PC-9 (cell line): Measurements from ENCODE around the gene GMCL2. TPM values are rescaled to one million over a fixed set of nuclear protein-coding genes. Genes with fewer than 3 reads are reported as not detected.
A peak's percentile ranks its signal among the peaks of the same experiment; 100 is the strongest.

ENCODE experiments used
- BruUV-seq: library from RNA; stranded (reverse); fragments of 400-500 nt; replicated peaks from 2 replicates; lab custom pipeline; 2021; lab: Mats Ljungman, UMichigan
- CTCF ChIA-PET: fragments of 300-600 bp; sonication (Branson Sonifier 250); formaldehyde crosslinking; loops from one replicate; lab custom pipeline; 2022; ENCODE audit warnings: antibody characterized with exemption; lab: Charles Lee
- POLR2A ChIA-PET: fragments of 300-600 bp; sonication (Branson Sonifier 250); formaldehyde crosslinking; loops from one replicate; lab custom pipeline; 2022; ENCODE audit warnings: antibody characterized with exemption; ENCODE audit not compliant: unreplicated experiment; lab: Charles Lee
- DNase-seq, 2 experiments: peaks; one replicate each; pipeline versions ENCODE4 v3.0.0 to v3.0.0-alpha.2; 2015 to 2022; ENCODE audit warnings: mixed read lengths in 1 of 2
- H2AFZ ChIP-seq: fragments of 200-600 bp; sonication (generic); 2 replicates; pipeline ENCODE4 v1.8.1; 2017; ENCODE audit warnings: antibody characterized with exemption
- H3F3A ChIP-seq: fragments of 200-600 bp; sonication (generic); 2 replicates; pipeline ENCODE4 v1.8.1; 2017; ENCODE audit warnings: antibody characterized with exemption, mild to moderate bottlenecking, low read depth; ENCODE audit not compliant: insufficient read depth
- H3K27ac ChIP-seq: fragments of 200-600 bp; sonication (generic); 2 replicates; pipeline ENCODE4 v1.6.1; 2016; ENCODE audit warnings: mixed run types
- H3K27me3 ChIP-seq: fragments of 200-600 bp; sonication (generic); 2 replicates; pipeline ENCODE4 v1.6.1; 2016; ENCODE audit warnings: low read depth, mixed run types; ENCODE audit not compliant: insufficient read depth
- H3K36me3 ChIP-seq: fragments of 200-600 bp; sonication (generic); 2 replicates; pipeline ENCODE4 v1.6.1; 2016; ENCODE audit warnings: low read depth, mixed run types
- H3K4me1 ChIP-seq: fragments of 200-600 bp; sonication (generic); replicated peaks from 2 replicates; pipeline ENCODE4 v1.6.1; 2016; ENCODE audit warnings: mixed run types; ENCODE audit not compliant: insufficient read depth
- H3K4me2 ChIP-seq: fragments of 200-600 bp; sonication (generic); 2 replicates; pipeline ENCODE4 v1.6.1; 2017; ENCODE audit warnings: mixed run types
- H3K4me3 ChIP-seq: fragments of 200-600 bp; sonication (generic); 2 replicates; pipeline ENCODE4 v1.6.1; 2016; ENCODE audit warnings: mixed run types
- H3K79me2 ChIP-seq: fragments of 200-600 bp; sonication (generic); 2 replicates; pipeline ENCODE4 v1.6.1; 2017; ENCODE audit warnings: low read depth, mixed run types
- H3K9me2 ChIP-seq: fragments of 200-600 bp; sonication (generic); 2 replicates; pipeline ENCODE4 v1.8.1; 2017; ENCODE audit warnings: mild to moderate bottlenecking; ENCODE audit not compliant: insufficient read depth
- H3K9me3 ChIP-seq: fragments of 200-600 bp; sonication (generic); 2 replicates; pipeline ENCODE4 v1.8.1; 2016; ENCODE audit warnings: low read depth; ENCODE audit not compliant: insufficient read depth
- H4K20me1 ChIP-seq: fragments of 200-600 bp; sonication (generic); 2 replicates; pipeline ENCODE4 v1.8.1; 2017; ENCODE audit not compliant: insufficient read depth
- CTCF ChIP-seq: fragments of 200-600 bp; sonication (generic); conservative IDR thresholded peaks from 2 replicates; pipeline ENCODE4 v1.6.1; 2017; ENCODE audit warnings: mixed run types, antibody characterized with exemption, mild to moderate bottlenecking, moderate library complexity
- EZH2 ChIP-seq: fragments of 200-600 bp; sonication (generic); IDR thresholded peaks from 2 replicates; pipeline ENCODE4 v1.8.0; 2017; ENCODE audit warnings: antibody characterized with exemption, low read depth
- intact Hi-C: fragments of 100-400 bp; cut with micrococcal nuclease; formaldehyde crosslinking; loops from one replicate; pipeline ENCODE4 v1.10.0; 2022; ENCODE audit not compliant: unreplicated experiment
- total RNA-seq: library from RNA; stranded (reverse); gene quantifications from 2 replicates; pipeline ENCODE4 v1.2.3, GENCODE V29; 2021

Gene GMCL2
- total RNA-seq, 1 experiment from 2014 or later: not detected

DNA sequence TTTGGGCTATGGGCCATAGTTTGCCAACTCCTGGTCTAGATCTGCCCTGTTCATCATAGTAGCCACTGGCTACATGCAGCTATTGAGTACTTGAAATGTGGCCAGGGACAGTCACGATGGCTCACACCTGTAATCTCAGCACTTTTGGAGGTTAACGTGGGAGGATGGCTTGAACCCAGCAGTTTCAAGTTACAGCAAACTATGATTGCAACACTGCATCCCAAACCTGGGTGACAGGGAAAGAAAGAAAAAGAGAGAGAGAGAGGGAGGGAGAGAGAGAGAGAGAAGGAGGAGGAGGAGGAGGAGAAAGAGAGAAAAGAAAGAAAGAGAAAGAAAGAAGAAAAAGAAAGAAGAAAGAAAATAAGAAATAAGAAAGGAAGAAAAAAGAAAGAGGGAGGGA, 5.1 kb upstream of the GMCL2 start:
- POLR2A ChIA-PET: no interaction called here
- no peak for TF ChIP-seq EZH2
- no peak for TF ChIP-seq CTCF
- no peaks in the 10 kb centered on the region for H4K20me1 ChIP-seq
- no peak overlapping the region for H3K27ac ChIP-seq
- H3K79me2 ChIP-seq: no peaks in the 10 kb centered on the region
- H3K9me2 ChIP-seq: no peaks in the 10 kb centered on the region
- peaks cover 8% of the 10 kb centered on the region; the same call in 1 of the 2 replicates for H3F3A ChIP-seq
- peaks cover 6% of the 10 kb centered on the region; the same call in 1 of the 2 replicates for H3K4me1 ChIP-seq
- H3K4me2 ChIP-seq: no peak overlapping the region
- no TSS peak for BruUV-seq
- peak in 1 of 2 experiments; percentile 49 for DNase-seq
- H2AFZ ChIP-seq: no peak overlapping the region
- H3K9me3 ChIP-seq: no peaks in the 10 kb centered on the region
- no peak overlapping the region for H3K4me3 ChIP-seq
- CTCF ChIA-PET: interaction anchor here (0.6 kb wide), 1 partner anchor 32 kb away, joined by 3 read pairs; no protein-coding TSS in a partner anchor
- intact Hi-C loops: no loop called here
- H3K27me3 ChIP-seq: peaks cover 17% of the 10 kb centered on the region
- no peaks in the 10 kb centered on the region for H3K36me3 ChIP-seq

DNA sequence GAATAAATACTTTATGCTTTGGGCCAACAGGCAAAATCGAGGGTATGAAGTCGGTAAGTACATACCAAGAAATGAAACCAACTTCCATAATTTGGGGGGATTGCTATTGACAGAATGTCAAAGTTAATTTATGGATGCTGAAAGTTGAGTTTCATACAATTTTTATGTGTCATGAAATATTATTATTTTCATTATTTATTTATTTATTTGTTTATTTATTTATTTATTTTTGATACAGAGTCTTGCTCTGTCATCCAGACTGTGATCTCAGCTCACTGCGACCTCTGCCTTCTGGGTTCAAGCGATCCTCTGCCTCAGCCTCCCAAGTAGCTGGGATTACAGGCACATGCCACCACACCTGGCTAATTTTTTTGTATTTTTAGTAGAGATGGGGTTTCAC, 4.5 kb upstream of the GMCL2 start:
- no peak for TF ChIP-seq CTCF
- no peak for TF ChIP-seq EZH2

GRCh38 chr5:178189433-178189832, 2.3 kb upstream of the GMCL2 start:
- no peaks in the 10 kb centered on the region for H3K79me2 ChIP-seq
- peaks cover 10% of the 10 kb centered on the region for H3K27me3 ChIP-seq
- H2AFZ ChIP-seq: no peak overlapping the region
- no peaks in the 10 kb centered on the region for H3K9me2 ChIP-seq
- H3K4me1 ChIP-seq: peaks cover 20% of the 10 kb centered on the region
- H3K4me2 ChIP-seq: no peak overlapping the region
- peaks cover 15% of the 10 kb centered on the region; the same call in 1 of the 2 replicates for H3F3A ChIP-seq
- no peaks in the 10 kb centered on the region for H3K36me3 ChIP-seq
- no peak for TF ChIP-seq CTCF
- TF ChIP-seq EZH2: no peak
- BruUV-seq: no TSS peak
- no peak overlapping the region for H3K4me3 ChIP-seq
- CTCF ChIA-PET: interaction anchor here (0.6 kb wide), 1 partner anchor 125 kb away, joined by 12 read pairs; no protein-coding TSS in a partner anchor
- intact Hi-C loops: no loop called here
- no peak for DNase-seq
- H3K9me3 ChIP-seq: no peaks in the 10 kb centered on the region
- no peaks in the 10 kb centered on the region for H4K20me1 ChIP-seq
- H3K27ac ChIP-seq: no peak overlapping the region
- POLR2A ChIA-PET: no interaction called here

More for the DNA sequence above, 4.5 kb upstream of the GMCL2 start:
- Histone ChIP-seq H3K9me3 (no peaks in the 10 kb centered on the region), H3F3A (peaks cover 11% of the 10 kb centered on the region; the same call in 1 of the 2 replicates), H3K4me1 (peaks cover 10% of the 10 kb centered on the region), H3K4me3 (no peak overlapping the region), H3K9me2 (no peaks in the 10 kb centered on the region), H4K20me1 (no peaks in the 10 kb centered on the region), H3K36me3 (no peaks in the 10 kb centered on the region), H2AFZ (no peak overlapping the region), H3K79me2 (no peaks in the 10 kb centered on the region), H3K27ac (no peak overlapping the region), H3K27me3 (peaks cover 17% of the 10 kb centered on the region), H3K4me2 (no peak overlapping the region)
- ChIA-PET POLR2A (no interaction called here), CTCF (interaction anchor here (0.6 kb wide), 1 partner anchor 33 kb away, joined by 3 read pairs; no protein-coding TSS in a partner anchor)
- no peak for DNase-seq
- intact Hi-C loops: no loop called here
- no TSS peak for BruUV-seq
